Calu3 (cell line): ENCODE measurements around the gene SORCS1. TPM values are rescaled to one million over a fixed set of nuclear protein-coding genes. Genes with fewer than 3 reads are reported as not detected.

ENCODE experiments used
- BruUV-seq: library from RNA; stranded (reverse); fragments of 400-500 nt; replicated peaks from 2 replicates; lab custom pipeline; 2021; lab: Mats Ljungman, UMichigan
- CTCF ChIA-PET: fragments of 300-600 bp; sonication (Branson Sonifier 250); formaldehyde crosslinking; loops from one replicate; lab custom pipeline; 2022; ENCODE audit warnings: antibody characterized with exemption; lab: Charles Lee
- DNase-seq: peaks from one replicate; pipeline ENCODE4 v3.0.0; 2022
- H3K27ac Mint-ChIP-seq: one replicate; pipeline ENCODE4 v1.8.0; 2022; ENCODE audit warnings: mixed read lengths; ENCODE audit not compliant: unreplicated experiment
- H3K27me3 Mint-ChIP-seq: one replicate; pipeline ENCODE4 v1.8.0; 2022; ENCODE audit warnings: mixed read lengths; ENCODE audit not compliant: unreplicated experiment
- H3K36me3 Mint-ChIP-seq: one replicate; pipeline ENCODE4 v1.8.0; 2022; ENCODE audit warnings: mild to moderate bottlenecking, moderate library complexity, mixed read lengths; ENCODE audit not compliant: insufficient read depth, unreplicated experiment
- H3K4me1 Mint-ChIP-seq: one replicate; pipeline ENCODE4 v1.8.0; 2022; ENCODE audit warnings: mild to moderate bottlenecking, low read depth, mixed read lengths; ENCODE audit not compliant: unreplicated experiment
- H3K4me3 Mint-ChIP-seq: one replicate; pipeline ENCODE4 v1.8.0; 2022; ENCODE audit warnings: mild to moderate bottlenecking, low read depth, moderate library complexity, mixed read lengths; ENCODE audit not compliant: unreplicated experiment
- H3K9me3 Mint-ChIP-seq: one replicate; pipeline ENCODE4 v1.8.0; 2022; ENCODE audit warnings: low read depth, mixed read lengths; ENCODE audit not compliant: unreplicated experiment
- intact Hi-C: fragments of 100-400 bp; cut with micrococcal nuclease; formaldehyde crosslinking; loops from one replicate; pipeline ENCODE4 v1.10.0; 2022; ENCODE audit not compliant: unreplicated experiment
- total RNA-seq: library from RNA; stranded (reverse); gene quantifications from 2 replicates; pipeline ENCODE4 v1.2.3, GENCODE V29; 2022
- TF ChIP-seq, protein P1 (sequence below): fragments of 200-600 bp; IDR thresholded peaks from one replicate; pipeline ENCODE4 v1.8.0; 2022; ENCODE audit warnings: antibody characterized with exemption; ENCODE audit not compliant: unreplicated experiment

The SORCS1 gene
- total RNA-seq, 1 experiment from 2014 or later = not detected

DNA sequence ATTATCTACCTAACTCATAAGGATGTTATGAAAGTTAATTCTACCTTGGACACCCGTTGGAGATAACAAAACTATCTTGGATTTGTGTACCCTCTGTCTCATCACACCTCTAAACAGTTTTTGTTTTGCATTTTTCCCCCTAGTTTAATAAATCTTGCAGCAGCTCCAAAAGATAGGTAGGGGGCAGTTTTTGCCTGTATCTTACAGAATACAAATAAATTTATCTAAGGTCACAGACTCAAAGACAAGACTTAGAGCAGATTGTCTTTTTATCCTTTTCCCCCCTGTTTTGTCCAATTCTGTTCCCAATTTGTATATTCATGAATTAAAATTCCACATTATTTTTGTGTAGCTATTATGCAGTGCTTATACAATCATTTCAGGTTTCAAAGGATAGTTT, 5.0 kb upstream of the SORCS1 start:
- no peak for DNase-seq
- TF ChIP-seq, protein P1, sequence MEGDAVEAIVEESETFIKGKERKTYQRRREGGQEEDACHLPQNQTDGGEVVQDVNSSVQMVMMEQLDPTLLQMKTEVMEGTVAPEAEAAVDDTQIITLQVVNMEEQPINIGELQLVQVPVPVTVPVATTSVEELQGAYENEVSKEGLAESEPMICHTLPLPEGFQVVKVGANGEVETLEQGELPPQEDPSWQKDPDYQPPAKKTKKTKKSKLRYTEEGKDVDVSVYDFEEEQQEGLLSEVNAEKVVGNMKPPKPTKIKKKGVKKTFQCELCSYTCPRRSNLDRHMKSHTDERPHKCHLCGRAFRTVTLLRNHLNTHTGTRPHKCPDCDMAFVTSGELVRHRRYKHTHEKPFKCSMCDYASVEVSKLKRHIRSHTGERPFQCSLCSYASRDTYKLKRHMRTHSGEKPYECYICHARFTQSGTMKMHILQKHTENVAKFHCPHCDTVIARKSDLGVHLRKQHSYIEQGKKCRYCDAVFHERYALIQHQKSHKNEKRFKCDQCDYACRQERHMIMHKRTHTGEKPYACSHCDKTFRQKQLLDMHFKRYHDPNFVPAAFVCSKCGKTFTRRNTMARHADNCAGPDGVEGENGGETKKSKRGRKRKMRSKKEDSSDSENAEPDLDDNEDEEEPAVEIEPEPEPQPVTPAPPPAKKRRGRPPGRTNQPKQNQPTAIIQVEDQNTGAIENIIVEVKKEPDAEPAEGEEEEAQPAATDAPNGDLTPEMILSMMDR = no peak
- no TSS peak for BruUV-seq
- CTCF ChIA-PET = no interaction called here
- H3K9me3 Mint-ChIP-seq = peaks cover 5% of the 10 kb centered on the region
- no peaks in the 10 kb centered on the region for H3K27me3 Mint-ChIP-seq
- intact Hi-C loops = no loop called here
- no peaks in the 10 kb centered on the region for H3K36me3 Mint-ChIP-seq
- H3K4me1 Mint-ChIP-seq = no peaks in the 10 kb centered on the region
- H3K4me3 Mint-ChIP-seq = no peak overlapping the region
- H3K27ac Mint-ChIP-seq = no peak overlapping the region

DNA sequence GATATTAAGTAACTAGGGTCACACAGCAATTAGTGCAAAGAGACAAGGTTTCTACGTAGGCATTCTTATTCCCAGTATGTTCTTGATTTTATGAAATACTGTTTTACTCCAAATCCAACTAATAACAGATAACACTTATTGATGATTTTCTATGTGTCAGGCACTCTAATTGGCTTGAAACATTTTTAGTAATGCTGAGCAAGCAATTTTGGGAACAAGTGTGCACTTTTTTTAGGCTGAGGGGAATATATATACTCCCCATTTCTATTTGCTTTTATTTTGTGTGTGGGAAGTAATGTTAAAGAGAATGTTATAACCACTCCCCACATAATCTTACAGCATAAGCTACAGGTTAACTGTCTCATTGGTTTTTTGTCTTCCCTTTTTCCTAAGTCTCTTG, 4.2 kb upstream of the SORCS1 start:
- CTCF ChIA-PET = no interaction called here
- no peaks in the 10 kb centered on the region for H3K36me3 Mint-ChIP-seq
- BruUV-seq = no TSS peak
- TF ChIP-seq, protein P1 = no peak
- no peak overlapping the region for H3K27ac Mint-ChIP-seq
- no peak for DNase-seq
- no peaks in the 10 kb centered on the region for H3K27me3 Mint-ChIP-seq
- intact Hi-C loops = no loop called here
- H3K4me3 Mint-ChIP-seq = no peak overlapping the region
- no peaks in the 10 kb centered on the region for H3K4me1 Mint-ChIP-seq
- H3K9me3 Mint-ChIP-seq = peaks cover 5% of the 10 kb centered on the region

DNA sequence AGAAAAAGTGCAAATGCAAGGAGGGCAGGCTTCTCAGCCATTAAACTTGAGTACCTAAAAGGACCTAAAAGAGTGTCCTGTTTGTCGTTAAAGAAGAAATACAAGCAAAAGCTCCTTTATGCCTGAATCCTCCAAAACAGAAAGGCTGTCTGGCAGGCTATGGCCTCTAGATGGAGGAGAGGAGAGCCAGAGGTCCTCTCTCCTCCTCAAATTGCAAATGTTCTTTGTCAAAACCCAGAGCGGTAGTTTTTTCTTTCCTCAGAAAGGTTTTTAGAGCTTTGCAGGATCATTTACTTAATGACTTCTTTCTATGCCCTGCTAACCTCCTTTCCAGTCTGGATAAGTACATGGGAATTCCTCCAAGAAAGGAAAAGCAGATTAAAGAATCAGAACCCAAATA, 1.9 kb upstream of the SORCS1 start:
- CTCF ChIA-PET = no interaction called here
- Mint-ChIP-seq H3K4me3 (no peak overlapping the region), H3K36me3 (no peaks in the 10 kb centered on the region), H3K4me1 (no peaks in the 10 kb centered on the region), H3K27me3 (no peaks in the 10 kb centered on the region), H3K9me3 (peaks cover 5% of the 10 kb centered on the region), H3K27ac (no peak overlapping the region)
- intact Hi-C loops = no loop called here
- BruUV-seq = no TSS peak
- no peak for DNase-seq
- TF ChIP-seq, protein P1 = no peak

DNA sequence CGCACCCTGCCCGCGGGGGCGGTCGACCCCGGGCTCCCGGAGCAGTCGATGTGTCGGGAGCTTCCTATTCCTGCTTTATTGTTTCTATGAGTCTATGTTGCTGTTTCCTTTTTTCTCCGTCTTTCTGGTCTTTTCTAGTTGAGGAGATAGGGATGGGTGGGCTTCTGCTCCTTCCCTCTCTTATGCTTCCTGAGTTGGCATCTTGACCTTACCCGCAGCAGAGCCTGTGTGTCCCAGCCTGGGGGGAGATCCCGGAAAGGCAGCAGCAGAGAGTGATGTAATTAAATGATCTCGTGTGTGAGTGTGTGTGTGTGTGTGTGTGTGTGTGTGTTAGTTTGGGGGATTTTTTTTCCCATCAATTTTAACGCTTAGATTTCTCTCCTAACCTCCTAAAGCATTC, 486 bp upstream of the SORCS1 start:
- no peak overlapping the region for H3K27ac Mint-ChIP-seq
- no peak for DNase-seq
- H3K9me3 Mint-ChIP-seq = peaks cover 5% of the 10 kb centered on the region
- CTCF ChIA-PET = no interaction called here
- BruUV-seq = no TSS peak
- TF ChIP-seq, protein P1 = no peak
- intact Hi-C loops = no loop called here
- H3K27me3 Mint-ChIP-seq = no peaks in the 10 kb centered on the region
- H3K4me3 Mint-ChIP-seq = no peak overlapping the region
- H3K4me1 Mint-ChIP-seq = no peaks in the 10 kb centered on the region
- no peaks in the 10 kb centered on the region for H3K36me3 Mint-ChIP-seq
